Activated naive CD4-positive, alpha-beta T cell treated with anti-CD3 and anti-CD28 coated beads, Interleukin-2, amount 50 U/mL, for 72 hours (primary cell): Measurements from ENCODE around the gene PRKN. TPM values are rescaled to one million over a fixed set of nuclear protein-coding genes. Genes with fewer than 3 reads are reported as not detected.

ENCODE experiments used
- ATAC-seq, 2 donors: fragments of 150-1000 bp; cut with Tn5 transposase; 2 replicates each; pipeline ENCODE4 v1.10.0; 2021; ENCODE audit warnings: mild to moderate bottlenecking in 2 of 2, moderate library complexity in 2 of 2
- DNase-seq, 2 donors: peaks; one replicate each; pipeline ENCODE4 v3.0.0; 2021 to 2022; ENCODE audit warnings: low spot score in 2 of 2
- H3K27ac Mint-ChIP-seq, 2 donors: one replicate each; pipeline ENCODE4 v1.8.0; 2022; ENCODE audit warnings: mild to moderate bottlenecking in 2 of 2, mixed read lengths in 2 of 2
- H3K36me3 Mint-ChIP-seq, 2 donors: one replicate each; pipeline ENCODE4 v1.8.0; 2022; ENCODE audit warnings: mixed read lengths in 2 of 2
- H3K9me3 Mint-ChIP-seq, 2 donors: one replicate each; pipeline ENCODE4 v1.8.0; 2022; ENCODE audit warnings: mixed read lengths in 2 of 2
- total RNA-seq, 2 donors: library from RNA; stranded (reverse); gene quantifications; one replicate each; pipeline ENCODE4 v1.2.3, GENCODE V29; 2022

PRKN gene
- total RNA-seq, 2 donors from 2014 or later, result 0.57 to 4.1 TPM

DNA sequence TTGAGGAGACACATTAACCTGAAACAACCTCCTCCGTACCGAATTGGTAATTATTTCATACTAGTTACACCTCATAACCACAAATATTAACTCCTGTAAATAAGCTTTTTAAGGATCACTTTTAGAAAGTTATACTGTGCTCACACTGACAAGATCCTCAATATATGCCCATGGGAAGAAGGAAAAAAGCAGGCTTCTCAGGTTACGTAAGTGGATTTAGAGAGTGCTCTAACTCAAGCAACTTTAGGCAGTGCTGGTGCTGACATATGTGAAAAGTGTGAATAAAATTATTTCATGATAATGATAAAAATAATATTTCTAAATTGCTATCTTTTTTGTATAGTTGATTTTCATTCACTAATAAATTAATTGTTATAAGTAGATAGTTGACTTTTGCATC lies 76.1 kb downstream of the PRKN start:
- no peaks in the 10 kb centered on the region for H3K36me3 Mint-ChIP-seq
- no peak overlapping the region for H3K27ac Mint-ChIP-seq
- ATAC-seq (no peak), DNase-seq (no peak)
- H3K9me3 Mint-ChIP-seq, result peaks cover 0 to under 1% of the 10 kb centered on the region in 2 donors

DNA sequence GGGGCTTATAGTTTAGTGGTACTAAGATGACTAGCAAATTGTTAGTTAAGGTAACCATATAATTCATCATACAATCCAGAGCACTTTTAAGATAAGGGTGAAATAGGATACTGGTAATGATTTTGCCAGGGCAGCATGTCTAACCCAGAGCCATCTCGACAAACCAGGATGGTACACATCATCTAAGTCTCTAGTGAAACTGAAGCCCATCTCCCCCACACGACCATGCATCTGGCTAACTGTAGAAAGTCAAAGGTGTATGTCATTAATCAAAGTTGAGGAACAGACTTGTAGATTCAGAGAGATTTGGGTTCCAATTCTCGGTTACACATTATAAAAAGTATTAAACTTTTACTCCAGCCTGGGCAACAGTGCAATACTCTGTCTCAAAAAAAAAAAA lies 78.3 kb downstream of the PRKN start:
- DNase-seq (no peak), ATAC-seq (no peak)
- Mint-ChIP-seq H3K9me3 (no peaks in the 10 kb centered on the region), H3K27ac (no peak overlapping the region), H3K36me3 (no peaks in the 10 kb centered on the region)

DNA sequence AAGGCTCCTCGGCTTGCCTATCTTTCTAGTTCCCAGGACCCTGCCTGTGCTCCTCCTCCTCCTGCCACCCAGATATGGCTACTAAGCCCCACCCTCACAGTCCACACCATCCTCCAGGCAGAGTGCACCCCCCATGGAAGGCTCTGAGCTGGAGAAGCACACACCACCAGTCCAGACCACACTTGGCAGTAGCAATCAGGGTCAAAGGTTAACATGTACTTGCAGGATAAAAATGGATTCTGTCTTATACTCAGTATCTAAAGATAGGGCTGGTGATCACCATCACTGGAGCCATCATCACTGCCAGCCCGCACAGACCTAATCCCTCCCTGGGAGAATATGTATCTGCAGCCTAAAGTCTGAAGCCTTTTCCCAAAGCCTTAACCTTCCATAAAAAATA lies 83.4 kb downstream of the PRKN start:
- no peaks in the 10 kb centered on the region for H3K36me3 Mint-ChIP-seq
- no peak overlapping the region for H3K27ac Mint-ChIP-seq
- DNase-seq, result no peak
- ATAC-seq, result no peak
- H3K9me3 Mint-ChIP-seq, result no peaks in the 10 kb centered on the region

DNA sequence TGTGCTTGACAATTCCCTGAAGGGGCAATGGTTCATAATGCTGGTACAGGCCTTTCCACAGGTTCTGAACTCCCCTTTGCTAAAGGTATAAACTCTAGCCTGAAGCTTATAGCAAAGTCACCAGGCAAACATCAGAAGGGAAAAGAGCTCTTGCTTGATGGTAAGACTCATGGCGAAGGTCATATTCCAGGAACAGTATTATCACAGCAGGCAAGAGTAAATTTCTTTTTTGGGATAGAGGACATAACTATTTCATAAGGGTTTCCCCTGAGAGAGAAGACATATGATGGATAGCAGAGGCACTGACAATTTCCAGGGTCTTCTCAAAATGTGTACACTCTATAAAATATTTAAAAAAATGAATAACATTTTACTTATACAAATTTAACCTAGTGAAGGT lies 86.8 kb downstream of the PRKN start:
- ATAC-seq, result no peak
- Mint-ChIP-seq H3K27ac (no peak overlapping the region), H3K36me3 (peaks cover 0 to 6% of the 10 kb centered on the region in 2 donors), H3K9me3 (no peaks in the 10 kb centered on the region)
- no peak for DNase-seq

DNA sequence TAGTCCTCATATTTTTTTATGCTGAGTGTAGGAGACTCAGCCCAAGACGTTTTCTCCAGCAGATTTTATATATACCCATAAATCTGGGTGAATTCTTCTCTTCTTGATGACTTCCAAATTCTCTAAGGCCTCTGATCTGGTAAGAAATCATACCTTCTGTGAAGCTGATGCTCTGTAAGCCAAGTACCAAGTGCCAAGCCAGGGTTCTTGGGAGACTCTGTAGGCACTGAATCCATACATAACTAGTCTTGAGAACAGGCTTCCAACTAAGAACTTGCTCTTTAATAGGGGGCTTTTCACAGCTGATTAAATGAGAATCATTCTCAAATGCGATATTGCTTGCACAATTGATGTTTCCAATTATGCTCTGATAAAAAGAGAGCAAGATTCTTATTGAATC lies 87.6 kb downstream of the PRKN start:
- no peak for DNase-seq
- no peak for ATAC-seq
- H3K9me3 Mint-ChIP-seq, result no peaks in the 10 kb centered on the region
- peaks cover 0 to 6% of the 10 kb centered on the region in 2 donors for H3K36me3 Mint-ChIP-seq
- H3K27ac Mint-ChIP-seq, result no peak overlapping the region

DNA sequence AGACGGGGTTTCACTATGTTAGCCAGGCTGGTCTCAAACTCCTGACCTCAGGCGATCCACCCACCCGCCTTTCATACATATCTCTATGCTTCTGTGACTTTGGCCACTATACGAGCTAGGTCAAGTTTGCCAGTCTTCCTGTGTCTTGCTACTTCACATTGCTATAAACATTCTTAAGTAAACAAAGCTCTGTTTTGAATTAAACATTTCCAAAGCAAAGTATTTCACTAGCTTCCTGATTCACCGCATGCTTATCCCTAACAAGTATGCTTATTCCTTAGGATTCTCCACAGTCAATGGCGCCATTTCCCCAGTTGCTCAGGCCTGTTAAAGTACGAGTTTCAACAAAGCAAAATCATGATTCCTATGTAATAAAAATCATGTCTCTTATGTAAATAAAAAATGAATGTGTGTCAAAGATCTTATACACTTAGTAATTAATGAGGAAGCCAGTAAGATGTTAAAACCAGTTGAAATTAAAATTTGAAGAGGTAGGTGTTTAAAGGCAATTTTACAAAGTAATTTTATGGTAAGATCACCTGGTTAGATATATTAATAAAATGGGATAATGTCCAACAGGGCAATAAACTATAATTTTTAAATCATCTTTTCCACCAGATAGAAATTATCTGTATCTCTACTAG lies 88.5 kb downstream of the PRKN start:
- Mint-ChIP-seq H3K9me3 (no peaks in the 10 kb centered on the region), H3K27ac (no peak overlapping the region), H3K36me3 (peaks cover 0 to 6% of the 10 kb centered on the region in 2 donors)
- ATAC-seq, result no peak
- DNase-seq, result no peak

DNA sequence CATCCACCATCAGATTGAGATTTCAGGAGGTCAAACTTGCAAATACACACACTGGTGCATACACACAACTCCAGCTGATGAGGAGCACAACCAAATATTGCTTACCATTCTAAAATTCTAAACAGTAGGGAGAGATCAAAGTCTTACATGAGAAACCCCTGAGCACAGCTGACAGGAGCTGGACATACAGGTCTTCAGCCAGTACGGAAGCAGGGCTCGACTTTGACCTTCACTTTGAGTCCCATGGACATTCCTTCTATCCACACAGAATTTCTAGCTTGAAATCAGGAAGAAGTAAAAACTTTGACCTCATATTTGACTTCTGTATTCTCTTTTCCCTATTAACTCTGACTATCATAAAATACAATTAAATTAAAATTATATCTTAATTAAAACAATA lies 90.2 kb downstream of the PRKN start:
- Mint-ChIP-seq H3K27ac (no peak overlapping the region), H3K9me3 (peaks cover 0 to 4% of the 10 kb centered on the region in 2 donors), H3K36me3 (peaks cover 0 to 6% of the 10 kb centered on the region in 2 donors)
- DNase-seq, result no peak
- no peak for ATAC-seq

DNA sequence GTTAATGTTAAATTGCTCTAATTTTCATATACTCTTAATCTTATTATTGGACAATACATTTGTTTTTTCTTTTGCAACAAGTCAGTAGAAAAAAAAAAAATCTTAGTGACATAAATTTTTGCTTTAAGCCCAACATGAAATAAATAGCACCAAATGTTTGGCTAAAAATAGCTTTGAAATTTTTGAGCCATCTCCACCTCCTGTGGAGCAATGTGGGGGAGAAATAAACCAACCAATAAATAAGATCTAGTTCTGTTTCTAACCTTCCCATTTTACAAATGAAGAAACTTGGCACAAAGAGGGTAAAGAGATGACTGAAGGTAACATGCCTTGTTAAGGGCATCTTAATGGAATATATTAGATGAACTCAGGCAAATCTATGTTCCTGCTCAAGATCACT lies 91.4 kb downstream of the PRKN start:
- H3K9me3 Mint-ChIP-seq, result peaks cover 0 to 4% of the 10 kb centered on the region in 2 donors
- ATAC-seq, result no peak
- H3K36me3 Mint-ChIP-seq, result peaks cover 0 to 6% of the 10 kb centered on the region in 2 donors
- DNase-seq, result no peak
- H3K27ac Mint-ChIP-seq, result no peak overlapping the region

DNA sequence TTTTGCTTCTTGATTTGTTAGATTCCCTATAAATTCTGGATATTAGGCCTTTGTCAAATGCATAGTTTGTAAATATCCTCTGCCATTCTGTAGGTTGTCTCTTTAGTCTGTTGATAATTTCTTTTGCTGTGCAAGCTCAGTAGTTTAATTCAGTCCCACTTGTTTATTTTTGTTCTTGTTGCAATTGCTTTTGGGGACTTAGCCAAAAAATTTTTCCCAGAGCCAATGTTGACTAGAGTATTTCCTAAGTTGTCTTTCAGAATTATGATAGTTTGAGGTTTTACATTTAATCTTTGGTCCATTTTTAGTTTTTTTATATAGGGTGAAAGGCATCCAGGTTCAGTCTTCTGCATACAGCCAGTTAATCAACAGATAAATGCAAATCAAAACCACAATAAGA lies 96.0 kb downstream of the PRKN start:
- H3K27ac Mint-ChIP-seq, result no peak overlapping the region
- DNase-seq (no peak), ATAC-seq (no peak)
- peaks cover 0 to 4% of the 10 kb centered on the region in 2 donors for H3K36me3 Mint-ChIP-seq
- H3K9me3 Mint-ChIP-seq, result peaks cover 6 to 13% of the 10 kb centered on the region in 2 donors

DNA sequence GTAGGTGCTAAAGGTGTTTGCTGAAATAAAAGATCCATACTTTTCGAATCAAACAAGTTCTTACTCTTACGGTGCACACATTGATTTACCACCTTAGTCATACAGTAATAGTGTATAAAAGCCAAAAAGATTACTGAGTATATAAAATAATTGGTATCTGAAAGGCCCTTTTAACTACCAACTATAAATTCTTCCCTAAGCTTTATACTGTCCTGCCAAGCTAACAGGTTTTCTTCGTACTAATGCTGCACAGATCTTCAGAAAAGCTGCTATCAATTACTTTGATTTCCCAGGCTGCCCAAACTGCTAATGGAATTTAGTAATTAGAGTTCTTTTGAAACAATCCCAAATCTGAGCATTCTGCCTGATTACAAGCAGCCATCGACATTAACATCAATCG lies 97.5 kb downstream of the PRKN start:
- DNase-seq, result no peak
- Mint-ChIP-seq H3K36me3 (no peaks in the 10 kb centered on the region), H3K9me3 (peaks cover 6 to 13% of the 10 kb centered on the region in 2 donors), H3K27ac (no peak overlapping the region)
- no peak for ATAC-seq

DNA sequence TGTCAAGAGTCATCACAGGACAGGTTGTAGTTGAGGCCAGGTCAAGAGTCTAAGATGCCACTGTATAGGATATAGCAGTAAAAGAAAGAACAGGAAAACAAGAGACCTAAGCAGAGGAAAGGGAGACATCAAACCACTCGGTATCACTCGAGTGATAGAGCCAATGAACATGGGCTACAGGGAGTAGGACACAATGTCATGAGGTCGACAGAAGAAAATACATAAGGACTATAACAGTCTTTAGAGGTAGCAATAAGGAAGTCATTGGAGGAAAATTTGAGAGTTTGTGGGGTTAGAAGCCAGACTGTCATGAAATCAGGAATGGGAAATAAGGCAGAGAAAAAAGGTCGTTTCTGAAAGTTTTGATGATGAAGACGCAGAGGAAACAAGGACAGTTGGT lies 99.7 kb downstream of the PRKN start:
- no peak for DNase-seq
- no peak overlapping the region for H3K27ac Mint-ChIP-seq
- peaks cover 0 to 2% of the 10 kb centered on the region in 2 donors for H3K36me3 Mint-ChIP-seq
- H3K9me3 Mint-ChIP-seq, result peaks cover 6 to 8% of the 10 kb centered on the region in 2 donors
- ATAC-seq, result no peak

DNA sequence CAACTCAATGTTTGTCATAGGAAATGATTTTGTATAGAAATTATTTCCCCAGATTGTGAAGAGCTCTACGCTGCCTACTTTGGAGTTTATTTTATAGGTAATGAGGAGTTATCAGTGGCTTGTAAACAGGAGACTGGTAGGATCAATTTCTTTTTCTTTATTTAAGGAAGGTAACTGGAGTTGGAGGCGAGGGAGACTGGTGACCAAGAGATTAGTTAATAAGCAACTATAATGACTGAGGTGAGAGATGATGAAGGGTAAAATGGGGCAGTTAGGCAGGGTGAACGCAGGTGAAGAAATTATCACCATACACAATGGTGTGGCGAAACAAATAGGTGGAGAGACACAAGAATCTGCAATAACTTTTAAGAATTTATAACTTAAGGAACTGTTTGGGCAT lies 100.2 kb downstream of the PRKN start:
- peaks cover 0 to 5% of the 10 kb centered on the region in 2 donors for H3K36me3 Mint-ChIP-seq
- DNase-seq, result no peak
- no peak overlapping the region for H3K27ac Mint-ChIP-seq
- H3K9me3 Mint-ChIP-seq, result peaks cover 6 to 8% of the 10 kb centered on the region in 2 donors
- ATAC-seq, result no peak

DNA sequence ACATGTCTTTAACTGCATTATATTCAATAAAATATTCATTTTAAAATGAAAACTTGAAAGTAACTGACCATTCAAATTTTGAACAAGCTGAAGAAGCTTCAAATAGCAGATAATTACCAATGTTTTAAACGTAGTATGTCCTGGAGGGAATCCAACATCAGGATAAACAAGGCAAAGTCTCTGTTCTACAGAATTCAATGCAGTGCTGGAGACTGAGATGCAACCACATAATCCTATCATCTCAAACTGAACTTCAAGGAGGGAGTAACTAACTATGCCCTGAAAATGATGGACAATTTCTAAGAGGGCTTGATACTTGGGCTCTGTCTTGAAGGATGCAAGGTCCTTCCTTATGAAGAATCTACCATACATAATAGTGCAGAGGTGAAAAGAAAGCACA lies 100.7 kb downstream of the PRKN start:
- Mint-ChIP-seq H3K27ac (no peak overlapping the region), H3K36me3 (peaks cover 0 to 5% of the 10 kb centered on the region in 2 donors), H3K9me3 (peaks cover 6 to 8% of the 10 kb centered on the region in 2 donors)
- DNase-seq, result no peak
- ATAC-seq, result no peak

DNA sequence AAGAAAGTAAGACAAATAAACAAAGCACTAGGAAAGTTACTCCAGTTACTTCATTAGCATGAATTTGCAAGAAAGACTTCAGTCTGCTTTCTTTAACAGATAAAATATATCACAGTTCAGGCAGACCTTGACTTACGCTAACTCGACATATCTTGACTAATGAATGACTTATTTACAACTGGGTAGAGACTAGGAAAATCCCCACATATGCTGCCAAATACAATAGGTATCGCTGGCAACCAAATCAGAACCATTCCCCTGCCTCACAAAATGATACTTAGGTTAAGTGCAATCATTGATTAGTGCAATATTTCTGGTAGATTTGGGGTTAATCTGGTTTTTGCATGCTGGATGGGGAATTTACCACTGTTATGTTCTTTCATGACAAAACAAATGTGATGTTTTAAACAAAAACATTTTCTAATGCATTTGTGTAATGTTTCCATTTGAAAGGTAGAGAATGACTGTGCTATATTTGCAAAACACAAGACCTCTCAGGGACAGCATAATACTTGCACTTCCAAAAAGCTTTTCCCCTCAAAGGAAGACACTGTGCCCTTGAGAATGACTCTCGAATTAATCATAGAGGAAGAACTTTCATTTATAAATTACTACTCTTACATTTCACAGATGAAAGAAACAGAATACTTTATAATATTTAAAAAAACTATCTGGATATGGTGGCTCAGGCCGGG lies 101.6 kb downstream of the PRKN start:
- DNase-seq (no peak), ATAC-seq (peak in 1 of 2 donors; percentile 44)
- Mint-ChIP-seq H3K9me3 (peaks cover 6 to 8% of the 10 kb centered on the region in 2 donors), H3K27ac (no peak overlapping the region), H3K36me3 (peaks cover 0 to 5% of the 10 kb centered on the region in 2 donors)

DNA sequence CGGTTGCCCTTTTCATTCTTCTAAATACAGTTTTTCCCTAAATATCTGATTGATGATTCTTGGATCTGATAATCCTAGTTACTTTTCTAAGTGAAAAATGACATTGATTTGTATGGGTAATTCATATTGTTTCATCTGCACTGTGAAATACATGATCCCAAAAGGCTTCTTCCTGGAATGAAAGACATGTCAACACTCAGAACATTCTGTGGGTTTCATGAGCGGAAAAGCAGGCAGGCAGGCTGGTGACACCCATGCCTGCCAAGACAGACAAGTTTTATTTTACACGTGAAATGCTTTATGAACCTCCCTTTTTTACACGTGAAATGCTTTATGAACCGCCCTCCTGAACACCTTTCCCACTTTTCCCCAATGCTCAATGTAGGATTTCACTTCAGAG lies 105.0 kb downstream of the PRKN start:
- DNase-seq, result no peak
- no peak overlapping the region for H3K27ac Mint-ChIP-seq
- H3K36me3 Mint-ChIP-seq, result peaks cover 0 to 5% of the 10 kb centered on the region in 2 donors

DNA sequence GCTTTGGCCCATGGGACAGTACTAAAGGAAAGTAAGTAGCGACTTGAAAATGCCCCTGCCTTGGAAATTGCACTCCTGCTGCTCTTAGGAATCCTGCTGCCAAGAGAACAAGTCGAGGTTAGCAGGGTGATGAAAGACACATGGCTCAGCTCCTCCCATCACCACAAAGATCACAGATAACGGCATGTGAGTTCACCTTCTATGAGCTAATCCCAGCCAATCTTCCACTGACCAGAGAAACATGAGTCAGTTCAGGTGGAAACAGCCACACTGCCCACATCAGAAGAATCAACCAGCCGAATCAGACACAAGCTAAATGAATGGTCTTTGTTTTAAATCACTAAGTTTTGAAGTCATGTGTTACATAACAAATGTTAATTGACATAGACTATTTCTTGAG lies 106.3 kb downstream of the PRKN start:
- ATAC-seq (peak; percentile 73 to 91), DNase-seq (peak in 1 of 2 donors; percentile 54)
- H3K27ac Mint-ChIP-seq, result no peak overlapping the region

More for the DNA sequence above, 105.0 kb downstream of the PRKN start:
- H3K9me3 Mint-ChIP-seq, result peaks cover 3 to 4% of the 10 kb centered on the region in 2 donors
- ATAC-seq, result no peak

DNA sequence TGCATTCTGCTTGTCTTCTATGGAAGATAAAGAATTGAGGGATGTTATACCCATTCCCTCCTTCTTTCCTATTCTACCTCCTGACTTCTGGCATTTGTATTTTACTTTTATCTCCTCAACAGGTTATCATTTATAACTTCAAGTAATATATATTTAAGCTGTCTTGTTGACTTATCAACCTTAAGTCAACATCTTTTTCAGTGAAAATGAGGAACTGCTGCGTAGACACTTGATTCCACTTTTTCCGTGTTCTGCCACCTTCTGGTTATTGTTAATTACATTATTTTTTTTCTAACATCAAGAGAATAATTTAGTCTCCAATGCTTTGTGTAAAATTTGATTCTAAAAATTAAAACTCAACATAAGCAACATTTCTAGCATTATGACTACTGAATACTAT lies 107.5 kb downstream of the PRKN start:
- DNase-seq (no peak), ATAC-seq (no peak)
- Mint-ChIP-seq H3K9me3 (no peaks in the 10 kb centered on the region), H3K27ac (no peak overlapping the region), H3K36me3 (peaks cover 0 to 5% of the 10 kb centered on the region in 2 donors)

More for the DNA sequence above, 106.3 kb downstream of the PRKN start:
- Mint-ChIP-seq H3K9me3 (no peaks in the 10 kb centered on the region), H3K36me3 (peaks cover 0 to 5% of the 10 kb centered on the region in 2 donors)
